GM10847 (cell line): ENCODE results near the gene ADGRL3.

ENCODE experiments used
- POLR2A ChIP-seq: IDR thresholded peaks from 2 replicates; pipeline ENCODE4 v1.6.1; 2011; ENCODE audit not compliant: insufficient read length; ENCODE audit errors: extremely low read depth

Gene ADGRL3

GRCh38 chr4:61864286-61864685, 664.2 kb downstream of the ADGRL3 start:
- TF ChIP-seq POLR2A: no peak

- no peak for TF ChIP-seq POLR2A
Measured at GRCh38 chr4:61866378-61867030, 666.4 kb downstream of the ADGRL3 start.

GRCh38 chr4:61872983-61873382, 672.9 kb downstream of the ADGRL3 start:
- TF ChIP-seq POLR2A: no peak

GRCh38 chr4:61877266-61877665, 677.1 kb downstream of the ADGRL3 start:
- TF ChIP-seq POLR2A: no peak

GRCh38 chr4:61877893-61878292, 677.8 kb downstream of the ADGRL3 start:
- no peak for TF ChIP-seq POLR2A

GRCh38 chr4:61882381-61882780, 682.3 kb downstream of the ADGRL3 start:
- TF ChIP-seq POLR2A: no peak

GRCh38 chr4:61886131-61886530, 686.0 kb downstream of the ADGRL3 start:
- TF ChIP-seq POLR2A: no peak

GRCh38 chr4:61889117-61889516, 689.0 kb downstream of the ADGRL3 start:
- no peak for TF ChIP-seq POLR2A

- TF ChIP-seq POLR2A: no peak
Measured at GRCh38 chr4:61890321-61890720, 690.2 kb downstream of the ADGRL3 start.

- TF ChIP-seq POLR2A: no peak
Measured at GRCh38 chr4:61891953-61892352, 691.8 kb downstream of the ADGRL3 start.

GRCh38 chr4:61896634-61897033, 696.5 kb downstream of the ADGRL3 start:
- no peak for TF ChIP-seq POLR2A

- TF ChIP-seq POLR2A: no peak
Measured at GRCh38 chr4:61909031-61909430, 708.9 kb downstream of the ADGRL3 start.

- no peak for TF ChIP-seq POLR2A
Measured at GRCh38 chr4:61911313-61911756, 711.2 kb downstream of the ADGRL3 start.

GRCh38 chr4:61913619-61914018, 713.5 kb downstream of the ADGRL3 start:
- TF ChIP-seq POLR2A: no peak

- no peak for TF ChIP-seq POLR2A
Measured at GRCh38 chr4:61915501-61915900, 715.4 kb downstream of the ADGRL3 start.

- TF ChIP-seq POLR2A: no peak
Measured at GRCh38 chr4:61918507-61918906, 718.4 kb downstream of the ADGRL3 start.

GRCh38 chr4:61918987-61919386, 718.9 kb downstream of the ADGRL3 start:
- no peak for TF ChIP-seq POLR2A
